GM12865 (cell line): ENCODE results near the gene UBE2D2.

Experiments used
- DNase-seq: peaks from one replicate; pipeline ENCODE4 v3.0.0; 2010; ENCODE audit warnings: low read depth
- H3K4me3 ChIP-seq: 2 replicates; pipeline ENCODE4 v1.5.1; 2011; ENCODE audit warnings: mild to moderate bottlenecking, low read depth, low read length, control low read depth
- CTCF ChIP-seq: IDR thresholded peaks from 2 replicates; pipeline ENCODE4 v1.5.1; 2011; ENCODE audit warnings: low read length, control low read depth, low read depth, inconsistent platforms; ENCODE audit not compliant: insufficient read depth; ENCODE audit errors: missing control alignments

The UBE2D2 gene

GRCh38 chr5:139664086-139664693, 103.1 kb downstream of the UBE2D2 start:
- TF ChIP-seq CTCF: no peak
- DNase-seq: peak; percentile 88

GRCh38 chr5:139664727-139665351, 103.7 kb downstream of the UBE2D2 start:
- no peak for TF ChIP-seq CTCF
- no peak for DNase-seq
- H3K4me3 ChIP-seq: no peak overlapping the region

More at GRCh38 chr5:139664086-139664693, 103.1 kb downstream of the UBE2D2 start:
- no peak overlapping the region for H3K4me3 ChIP-seq

GRCh38 chr5:139665626-139666025, 104.5 kb downstream of the UBE2D2 start:
- H3K4me3 ChIP-seq: no peak overlapping the region

GRCh38 chr5:139666551-139666950, 105.4 kb downstream of the UBE2D2 start:
- no peak for TF ChIP-seq CTCF
- no peak overlapping the region for H3K4me3 ChIP-seq
- no peak for DNase-seq

More at GRCh38 chr5:139665626-139666025, 104.5 kb downstream of the UBE2D2 start:
- DNase-seq: no peak
- TF ChIP-seq CTCF: no peak

- DNase-seq: peak; percentile 64
- peak overlapping the region; percentile 78; the same call in 1 of the 2 replicates for H3K4me3 ChIP-seq
- TF ChIP-seq CTCF: no peak
Observed at GRCh38 chr5:139667001-139667729, 106.0 kb downstream of the UBE2D2 start.

- no peak for DNase-seq
Observed at GRCh38 chr5:139667730-139668063, 106.6 kb downstream of the UBE2D2 start.

More at GRCh38 chr5:139667730-139668063, 106.6 kb downstream of the UBE2D2 start:
- H3K4me3 ChIP-seq: peak overlapping the region; percentile 78
- no peak for TF ChIP-seq CTCF
